Measurements from ENCODE around the gene C2orf72.
"Not testable (repeated sequence)": the region's sequence is repeated elsewhere in the genome, so short reads cannot be mapped to it uniquely, and the experiment has no call there.

C2orf72 gene

DNA sequence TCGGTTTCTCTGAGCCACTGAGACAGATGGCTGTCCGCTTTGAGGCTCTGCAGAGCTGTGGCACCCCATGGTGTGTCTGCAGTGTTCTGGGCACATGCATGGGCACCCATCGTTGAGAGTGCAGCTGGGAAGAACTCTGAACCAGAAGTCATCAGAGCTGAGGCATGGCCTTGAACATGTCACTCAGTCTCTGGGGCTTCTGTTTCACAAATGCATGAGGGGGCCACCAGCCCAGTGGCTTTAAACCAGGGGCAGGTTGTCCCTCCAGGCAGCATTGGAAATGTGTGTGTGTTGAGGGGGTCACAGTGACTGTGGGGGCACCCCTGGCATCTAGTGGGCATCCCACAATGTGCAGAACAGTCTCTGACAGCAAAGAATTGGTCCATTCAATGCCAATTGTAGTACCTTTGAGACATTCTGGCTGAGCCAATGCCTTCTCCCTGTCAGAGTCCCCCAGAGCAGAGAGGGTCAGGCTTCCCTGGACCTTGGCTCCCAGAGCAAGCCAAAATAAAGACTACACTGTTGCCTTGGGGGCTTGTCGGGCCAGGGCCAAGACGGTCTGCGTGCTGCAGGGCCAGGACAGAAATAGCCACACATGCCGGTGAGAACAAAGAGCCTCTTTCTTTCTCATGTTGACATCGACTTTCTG, 10.1 kb downstream of the C2orf72 start:
- no peak for DNase-seq

DNA sequence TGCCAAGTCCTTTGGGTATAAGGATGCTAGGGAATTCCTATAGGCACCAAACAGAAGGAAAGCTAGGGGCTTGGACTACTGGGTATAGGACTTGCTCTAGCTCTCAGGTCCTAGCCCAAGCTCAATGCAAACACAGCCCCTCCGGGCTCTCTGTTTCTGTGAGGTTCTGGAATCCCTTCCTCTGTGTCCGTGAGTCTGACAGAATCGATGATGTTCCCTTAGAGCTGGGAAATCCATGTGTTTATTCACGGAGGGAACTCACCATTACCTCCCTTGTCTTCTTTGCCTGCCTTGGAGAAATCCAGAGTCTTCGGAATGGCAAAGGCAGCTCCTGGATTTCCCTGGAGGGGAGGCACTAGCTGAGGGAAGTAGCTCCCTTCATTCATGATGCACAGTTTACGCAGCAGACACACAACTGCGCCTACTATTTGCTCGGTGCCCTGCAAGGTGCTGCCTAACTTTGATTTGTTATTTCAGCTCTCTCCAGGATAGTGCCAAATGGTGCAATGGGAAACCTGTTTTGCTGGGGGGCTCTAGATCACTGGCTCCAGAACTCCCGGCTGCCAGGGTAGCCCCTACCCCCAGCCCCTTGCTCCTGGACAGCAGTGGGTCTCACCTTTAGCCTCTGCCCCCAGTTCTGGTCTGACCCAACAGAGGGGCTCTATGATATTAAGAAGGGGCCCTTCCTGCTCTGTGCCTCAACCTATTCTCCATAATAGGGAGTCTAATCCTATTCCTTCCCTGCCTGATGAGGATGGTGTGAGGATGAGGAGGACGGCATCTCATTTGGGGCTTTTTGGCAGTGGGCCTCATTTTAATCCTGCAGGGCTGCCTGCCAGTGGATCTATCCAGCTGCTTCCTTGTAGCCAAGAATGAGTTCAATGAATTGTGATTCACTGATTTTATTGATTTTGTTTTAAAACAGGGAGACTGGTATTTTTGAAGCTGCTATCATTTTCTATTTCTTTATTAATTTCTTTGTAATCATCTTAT, 10.9 kb downstream of the C2orf72 start:
- no peak for DNase-seq

DNA sequence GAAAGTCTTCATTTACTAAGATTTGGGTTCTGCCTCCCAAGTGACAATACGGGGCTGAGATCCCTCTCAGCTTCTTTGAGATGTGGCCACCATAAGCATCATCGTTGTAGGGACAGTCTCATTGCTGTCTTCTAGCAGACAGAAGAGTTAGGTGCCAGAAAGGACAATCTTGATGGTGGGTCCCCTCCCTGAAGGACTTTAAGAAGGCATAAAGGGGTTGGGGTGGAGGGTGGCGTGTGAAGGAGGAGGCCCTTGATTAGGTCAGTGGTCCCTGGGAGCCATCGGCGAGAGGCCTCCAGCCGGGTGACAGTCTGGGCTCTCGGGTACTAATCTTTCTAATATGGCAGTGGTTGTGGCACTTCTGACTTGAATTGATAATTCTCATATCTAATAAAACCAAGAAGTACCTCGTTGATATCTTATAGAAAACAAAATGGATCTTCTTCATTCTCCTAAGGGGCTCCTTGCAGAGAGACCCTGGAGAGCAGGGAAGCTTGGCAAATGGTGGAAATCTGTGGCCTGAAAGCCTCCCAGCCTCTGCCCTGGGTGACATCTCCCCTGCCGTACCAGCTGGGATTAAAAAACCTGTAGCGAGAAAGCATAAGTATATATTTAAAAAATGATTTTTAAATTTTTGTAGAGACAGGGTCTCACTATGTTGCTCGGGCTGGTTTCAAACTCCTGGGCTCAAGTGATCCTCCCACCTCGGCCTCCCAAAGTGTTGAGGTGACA, 12.1 kb downstream of the C2orf72 start:
- no peak for DNase-seq

DNA sequence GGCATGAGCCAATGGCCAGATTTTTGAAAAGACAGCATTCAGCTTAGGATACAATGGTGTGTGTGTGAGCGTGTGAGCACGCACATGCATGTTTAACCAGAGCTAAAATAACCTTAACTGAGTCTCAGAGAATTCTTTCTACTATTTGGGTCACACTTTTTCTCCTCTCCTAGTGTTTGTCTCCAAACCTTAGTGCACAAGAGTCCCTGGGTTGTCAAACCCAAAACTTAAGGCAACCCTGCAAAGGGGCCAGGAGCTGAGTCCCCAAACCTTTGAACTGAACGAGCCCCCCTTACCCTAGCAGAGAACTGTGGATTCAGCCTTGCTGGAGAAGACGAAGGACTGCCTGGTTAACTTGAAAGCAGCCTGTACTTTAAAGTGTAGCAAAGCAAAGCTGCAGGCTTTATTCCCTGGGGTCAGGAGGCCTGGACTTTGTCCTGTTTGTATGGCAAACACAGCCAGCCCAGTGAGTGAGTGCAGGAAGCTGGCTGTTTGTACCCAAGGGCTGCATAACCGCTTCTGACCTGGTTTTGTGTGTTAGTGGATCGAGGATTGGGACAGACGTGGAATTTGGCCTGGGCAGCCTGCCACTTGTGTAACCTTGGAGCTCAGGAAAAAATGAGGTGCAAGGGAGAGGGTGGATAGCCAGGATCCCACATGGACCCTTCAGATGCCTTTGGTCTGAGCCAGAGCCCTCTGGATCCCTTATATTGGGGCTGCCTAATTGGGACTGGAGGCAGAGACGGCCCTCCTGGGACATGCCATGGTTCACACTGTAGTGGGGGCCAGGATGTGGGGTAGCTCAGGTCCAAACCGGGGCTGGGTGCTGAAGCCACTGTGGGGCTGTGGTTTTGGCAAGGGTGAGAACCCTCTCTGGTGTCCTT, 12.9 kb downstream of the C2orf72 start:
- DNase-seq: no peak

DNA sequence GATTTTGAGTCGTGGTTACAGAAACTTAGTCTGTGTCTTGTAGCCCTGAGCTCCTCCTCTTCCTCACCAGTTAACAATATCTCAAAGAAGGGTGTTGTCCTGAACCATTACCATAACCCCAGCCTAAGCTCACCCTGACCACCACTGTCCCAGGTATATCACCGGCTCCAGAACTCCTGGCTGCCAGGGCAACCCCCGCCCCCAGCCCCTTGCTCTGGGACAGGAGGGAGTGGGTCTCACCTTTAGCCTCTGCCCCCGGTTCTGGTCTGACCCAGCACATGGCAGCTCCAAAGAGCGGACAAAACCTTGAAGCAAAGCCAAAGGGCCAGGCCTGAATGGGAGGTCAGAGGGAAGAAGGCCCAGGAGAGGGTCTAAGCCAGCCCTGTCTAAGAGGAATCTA, 13.8 kb downstream of the C2orf72 start:
- DNase-seq: no peak

DNA sequence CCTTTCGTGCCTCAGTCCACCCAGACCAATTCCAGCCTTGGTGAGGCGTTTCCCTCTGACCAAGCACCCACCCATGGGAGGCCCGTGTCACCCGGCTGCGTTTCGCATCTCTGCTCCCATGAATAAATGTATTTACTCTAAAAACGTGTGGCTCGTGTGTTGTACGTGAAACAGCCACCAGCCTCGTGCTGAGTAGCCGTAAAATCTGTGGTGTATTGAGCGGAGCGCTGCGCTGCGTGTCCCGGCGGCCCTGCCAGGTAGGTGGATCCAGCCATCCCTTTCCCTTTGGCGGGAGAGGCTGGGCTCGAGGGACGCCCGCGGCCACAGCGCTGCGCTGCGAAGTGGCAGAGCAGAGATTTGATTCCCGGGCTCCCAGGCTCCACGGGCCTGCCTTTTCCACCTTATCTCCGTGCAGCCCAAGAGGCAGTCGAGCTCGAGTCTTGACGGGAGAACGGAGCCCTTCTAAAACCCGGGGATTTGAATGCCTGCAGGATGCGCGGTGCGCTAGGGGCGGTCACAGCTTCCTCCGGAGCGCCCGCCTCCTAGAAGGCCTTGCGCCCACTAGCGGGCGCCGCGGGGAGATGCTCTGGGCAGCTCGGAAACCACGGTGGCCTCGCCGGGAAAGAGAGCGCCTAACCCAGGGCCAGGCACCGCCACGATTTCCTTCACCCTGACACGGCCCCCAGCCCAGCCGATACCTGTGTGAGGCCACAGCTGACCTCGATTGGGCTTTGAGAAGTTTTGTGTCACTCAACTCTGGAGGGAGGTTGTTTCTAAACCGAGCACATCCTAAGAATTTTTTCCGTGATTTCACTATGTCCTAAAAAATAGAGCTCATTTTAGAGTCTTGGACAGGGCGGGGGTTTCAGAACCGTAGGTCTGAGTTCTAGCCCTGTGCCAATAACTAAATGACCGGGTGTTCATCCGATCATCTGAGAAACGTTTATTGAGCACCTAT, 15.4 kb downstream of the C2orf72 start:
- peak; percentile 78 for DNase-seq

DNA sequence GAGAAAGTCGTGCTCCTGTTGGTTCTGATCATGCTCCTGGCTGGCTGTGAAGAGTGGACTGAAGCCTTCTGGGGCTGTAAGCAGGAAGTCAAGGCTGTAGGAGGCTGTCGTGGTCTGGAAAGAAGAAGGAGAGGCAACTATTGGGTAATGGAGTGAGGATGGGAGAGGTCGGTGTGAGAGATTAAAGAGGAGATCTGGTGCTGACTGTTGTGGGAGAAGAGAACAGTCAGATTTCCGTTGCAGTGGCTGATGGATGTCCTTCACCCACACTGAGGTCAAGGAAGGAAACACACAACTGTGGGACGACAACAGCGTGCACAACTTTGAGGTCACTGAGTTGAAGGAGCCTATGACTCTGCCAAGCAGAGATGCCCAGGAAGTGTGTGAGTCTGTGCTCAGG, 16.5 kb downstream of the C2orf72 start:
- no peak for DNase-seq

DNA sequence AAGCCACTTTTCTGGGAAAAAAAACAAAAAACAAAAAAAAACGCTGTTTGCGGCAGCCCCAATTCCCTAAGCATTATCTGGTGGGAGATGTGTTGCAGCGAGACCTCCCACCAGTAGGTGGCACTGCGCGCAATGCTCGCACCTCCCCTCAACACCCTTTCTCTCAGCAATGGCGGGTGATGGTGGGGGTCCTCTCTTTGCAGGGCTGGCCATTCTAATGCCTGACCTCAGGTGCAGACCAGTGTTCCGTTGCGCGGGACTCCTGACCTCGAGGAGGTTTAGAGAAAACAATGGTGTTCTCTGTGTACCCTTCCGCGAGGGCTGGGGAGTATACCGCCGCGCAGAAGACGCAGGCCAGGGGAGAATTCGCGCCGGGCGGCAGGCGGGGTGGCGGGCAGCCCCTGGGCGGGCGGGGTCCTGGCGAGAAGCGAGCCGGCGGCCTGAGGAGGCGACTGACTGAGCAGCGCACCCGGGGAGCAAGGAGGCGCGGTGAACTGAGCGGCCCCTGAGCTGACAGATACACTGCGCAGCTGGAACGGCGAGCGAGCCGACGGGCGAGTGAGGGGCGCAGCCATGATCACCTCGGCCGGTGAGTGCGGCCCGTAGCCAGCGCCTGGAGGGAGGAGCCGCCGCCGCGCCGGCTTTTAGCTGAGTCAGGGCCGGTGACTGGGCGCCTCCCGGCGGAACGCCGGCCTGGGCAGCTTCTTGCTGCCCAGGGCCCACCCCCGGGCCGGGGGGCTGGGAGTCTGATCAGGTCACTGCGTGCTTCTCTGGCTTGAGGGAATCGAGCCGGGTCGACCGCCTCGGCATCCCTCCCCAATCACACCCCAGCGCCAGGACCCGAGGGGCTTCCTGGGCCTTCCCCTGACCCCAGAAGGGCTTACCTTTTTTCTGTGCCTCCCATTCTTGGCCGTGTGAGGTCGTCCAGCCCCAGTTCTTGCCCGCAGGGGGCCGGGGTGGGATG, 19.4 kb downstream of the C2orf72 start, which contains the start of gene PSMD1:
PSMD1 (plus strand) TSS at position 415 of the 964 bp plus-strand sequence; CDS start at position 574, 159 bp downstream.
- peak; percentile 91 for DNase-seq

DNA sequence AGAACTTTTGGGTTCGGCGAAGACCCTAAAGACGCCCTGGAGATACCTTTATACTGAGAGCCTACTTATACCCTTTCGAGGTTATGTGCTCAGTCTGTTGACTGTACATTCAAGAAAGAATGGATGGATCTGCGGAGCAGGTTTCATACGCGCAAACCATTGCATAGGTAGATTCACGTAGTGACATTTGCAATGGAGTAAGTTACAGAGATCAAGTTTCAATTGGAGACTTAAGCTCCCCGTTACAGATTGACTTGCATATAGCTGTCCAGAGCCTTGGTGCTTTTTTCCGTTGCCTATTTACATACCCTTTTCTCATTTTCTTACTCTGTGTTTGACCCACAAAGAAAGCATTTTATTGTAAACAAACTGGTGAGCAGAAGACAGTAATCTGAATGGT, 20.3 kb downstream of the C2orf72 start:
- no peak for DNase-seq

DNA sequence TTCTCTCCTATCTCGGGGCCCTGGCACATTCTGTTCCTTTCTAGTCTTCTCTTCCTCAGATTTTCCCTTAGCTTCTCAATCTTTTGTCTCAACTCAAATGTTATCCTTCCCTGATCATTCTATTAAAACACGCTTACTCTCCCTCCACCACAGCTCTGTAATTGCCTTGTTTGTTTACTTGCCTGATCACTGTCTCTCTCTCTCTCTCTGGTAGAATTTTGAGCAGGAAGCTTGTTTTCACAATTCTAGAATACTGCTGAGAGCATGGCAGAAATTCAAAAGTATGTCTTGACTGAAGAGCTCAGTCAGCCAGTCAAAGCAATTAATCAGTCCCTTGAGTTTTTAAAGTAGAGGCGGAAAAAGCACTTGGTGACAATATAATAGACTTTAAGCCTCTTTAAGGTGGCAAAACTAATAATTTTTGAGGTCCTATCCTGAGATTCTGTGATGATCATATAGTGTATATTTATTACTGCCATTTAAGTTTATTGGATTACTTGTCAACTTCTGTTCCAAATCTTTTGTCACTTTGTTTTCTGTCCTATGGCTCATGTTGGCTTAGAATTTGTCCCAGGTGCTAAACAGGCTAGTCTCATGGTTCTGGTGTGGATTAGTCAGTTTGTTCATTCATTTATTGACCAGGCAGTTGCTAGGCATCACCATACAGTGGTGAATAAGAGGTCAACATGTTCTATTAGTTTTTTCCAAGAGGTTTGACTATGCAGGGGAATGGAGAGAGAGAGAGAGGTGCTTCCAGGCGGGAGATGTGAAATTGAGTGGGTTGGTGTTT, 21.6 kb downstream of the C2orf72 start:
- DNase-seq: no peak

DNA sequence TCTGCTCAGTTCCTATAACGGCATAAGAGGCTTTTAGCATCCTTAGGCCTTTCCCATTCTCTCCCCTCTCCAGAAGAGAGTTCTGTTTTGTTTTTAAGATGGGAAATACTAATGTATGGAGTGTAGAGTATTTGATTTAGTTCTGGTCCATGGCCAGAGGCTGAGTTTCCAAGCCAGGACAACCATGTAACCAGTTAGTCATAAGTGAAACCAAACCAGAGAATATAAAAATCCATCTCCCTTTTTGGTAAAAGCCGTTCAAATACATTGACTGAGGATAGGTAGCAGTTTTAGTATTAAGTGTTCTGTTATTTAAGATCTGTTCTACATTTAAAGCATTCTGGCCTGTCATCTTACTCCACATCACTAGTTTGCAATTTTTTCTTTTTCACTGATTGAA, 22.4 kb downstream of the C2orf72 start:
- no peak for DNase-seq

DNA sequence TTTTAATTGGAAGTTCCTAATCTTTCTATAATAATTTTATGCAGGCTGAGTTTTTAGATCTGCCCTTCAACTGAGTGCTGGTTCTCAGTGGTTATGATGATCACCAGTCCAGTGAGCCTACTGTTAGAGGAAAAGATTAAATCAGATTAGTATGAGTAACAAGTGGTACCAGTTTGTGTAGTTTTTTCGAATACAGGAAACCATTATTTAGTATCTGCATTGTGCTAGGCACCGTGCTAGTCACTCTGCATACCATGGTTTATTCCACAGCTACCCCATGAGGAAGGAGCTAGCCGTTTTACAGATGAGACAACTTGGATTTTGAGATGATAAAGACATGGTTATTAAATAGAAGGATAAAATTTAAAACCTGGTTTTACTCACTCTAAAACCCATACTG, 25.5 kb downstream of the C2orf72 start:
- no peak for DNase-seq

DNA sequence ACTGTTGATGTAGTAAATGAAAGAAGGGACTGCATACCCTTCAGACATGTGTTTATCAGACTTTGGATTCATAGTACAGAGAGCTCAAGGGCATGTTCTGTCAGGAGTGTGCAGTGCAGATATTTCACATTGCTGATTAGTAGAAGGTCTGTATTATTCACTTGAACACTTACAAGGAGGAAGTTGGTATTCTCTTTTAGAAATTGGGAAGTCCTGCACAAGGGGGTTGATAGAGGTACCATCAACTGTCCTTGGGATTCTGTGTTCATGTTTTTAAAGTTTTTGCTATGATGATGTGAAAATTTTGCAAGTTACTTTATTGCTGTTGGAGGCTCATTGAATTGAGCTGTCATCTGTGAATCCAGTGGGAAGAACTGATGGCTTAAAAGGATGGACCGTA, 26.0 kb downstream of the C2orf72 start:
- no peak for DNase-seq

DNA sequence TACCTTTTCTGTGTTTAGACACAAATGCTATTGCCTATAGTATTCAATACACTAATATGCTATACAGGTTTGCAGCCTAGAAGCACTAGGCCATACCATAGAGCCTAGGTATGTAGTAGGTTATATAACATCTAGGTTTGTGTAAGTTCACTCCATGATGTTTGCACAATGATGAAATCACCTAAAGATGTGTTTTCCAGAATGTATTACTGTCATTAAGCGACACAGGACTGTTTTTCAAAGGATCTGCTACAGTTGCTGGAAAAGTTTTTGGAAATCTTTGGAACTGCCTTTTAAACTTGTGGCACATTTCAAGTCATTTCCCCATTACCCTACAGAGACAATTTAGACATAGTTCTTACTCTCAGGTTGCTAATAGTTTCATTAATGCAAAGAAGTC, 28.6 kb downstream of the C2orf72 start:
- DNase-seq: no peak

DNA sequence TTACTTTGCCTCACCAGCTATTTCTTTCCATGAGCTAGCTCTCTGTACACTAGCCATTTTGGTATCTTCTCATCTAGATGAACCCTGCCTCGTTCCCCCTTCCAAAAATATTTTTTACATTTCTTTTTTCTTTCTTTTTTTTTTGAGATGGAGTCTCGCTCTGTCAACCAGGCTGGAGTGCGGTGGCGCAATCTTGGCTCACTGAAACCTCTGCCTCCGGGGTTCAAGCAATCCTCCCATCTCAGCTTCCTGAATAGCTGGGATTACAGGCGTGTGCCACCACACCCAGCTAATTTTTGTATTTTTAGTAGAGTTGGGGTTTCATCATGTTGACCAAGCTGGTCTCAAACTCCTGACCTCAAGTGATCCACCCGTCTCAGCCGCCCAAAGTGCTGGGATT, 30.2 kb downstream of the C2orf72 start:
- DNase-seq: not testable (repeated sequence)

DNA sequence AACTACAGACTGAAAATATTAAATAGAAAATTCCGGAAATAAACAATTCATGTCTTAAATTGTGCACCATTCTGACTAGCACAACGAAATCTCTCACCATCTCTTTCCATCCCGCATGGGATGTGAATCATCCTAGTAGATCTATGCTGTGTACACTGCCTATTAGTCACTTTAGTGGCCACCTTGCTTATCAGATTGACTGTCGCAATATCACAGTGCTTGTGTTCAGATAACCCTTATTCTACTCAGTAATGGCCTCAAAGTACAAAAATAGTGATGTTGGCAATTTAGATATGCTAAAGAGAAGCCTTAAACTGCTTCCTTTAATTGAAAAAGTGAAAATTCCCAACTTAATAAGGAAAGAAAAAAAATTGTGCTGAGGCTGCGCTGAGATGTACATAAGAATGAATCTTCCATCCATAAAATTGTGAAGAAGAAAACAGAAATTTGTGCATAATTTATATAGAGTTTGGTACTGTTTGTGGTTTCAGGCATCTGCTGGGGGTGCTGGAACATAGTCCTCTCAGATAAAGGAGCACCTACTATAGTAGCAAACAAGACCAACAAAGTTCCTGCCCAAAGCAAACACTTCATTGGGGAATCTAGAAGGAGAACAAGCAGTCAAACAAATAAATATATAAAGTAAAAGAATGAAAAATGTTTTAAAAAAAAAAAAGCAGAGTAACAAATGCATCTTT, 31.4 kb downstream of the C2orf72 start:
- DNase-seq: no peak

DNA sequence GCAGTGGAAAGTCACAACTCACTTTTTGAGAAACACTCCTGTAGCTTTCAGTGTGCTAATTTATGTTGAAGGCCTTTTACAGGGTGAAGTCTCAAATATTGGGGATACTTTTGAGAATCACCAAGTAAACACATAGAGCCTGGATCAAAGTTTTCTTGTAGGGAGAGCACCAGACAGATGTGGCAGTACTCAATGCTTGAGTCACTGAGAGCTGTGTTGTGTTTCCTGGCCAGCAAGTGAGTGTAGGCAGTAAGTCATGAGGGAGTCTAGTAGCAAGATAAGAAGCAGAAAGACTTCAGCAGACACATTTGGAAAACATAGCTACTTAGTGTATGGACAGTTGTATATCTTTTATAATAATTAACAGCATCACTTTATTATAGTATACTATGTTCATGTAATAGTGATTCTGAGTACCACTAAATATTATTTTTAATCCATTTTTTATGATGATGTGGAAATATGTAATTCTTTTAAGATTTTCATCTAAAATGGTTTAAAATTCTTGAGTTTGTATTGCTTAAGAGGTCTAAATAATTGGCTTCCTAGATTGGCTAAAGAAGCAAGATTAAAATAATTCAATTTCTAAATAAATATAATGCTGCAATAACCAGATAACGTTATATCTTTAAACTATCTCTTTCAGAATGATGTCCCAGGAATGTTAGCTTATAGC, 32.2 kb downstream of the C2orf72 start:
- DNase-seq: no peak

DNA sequence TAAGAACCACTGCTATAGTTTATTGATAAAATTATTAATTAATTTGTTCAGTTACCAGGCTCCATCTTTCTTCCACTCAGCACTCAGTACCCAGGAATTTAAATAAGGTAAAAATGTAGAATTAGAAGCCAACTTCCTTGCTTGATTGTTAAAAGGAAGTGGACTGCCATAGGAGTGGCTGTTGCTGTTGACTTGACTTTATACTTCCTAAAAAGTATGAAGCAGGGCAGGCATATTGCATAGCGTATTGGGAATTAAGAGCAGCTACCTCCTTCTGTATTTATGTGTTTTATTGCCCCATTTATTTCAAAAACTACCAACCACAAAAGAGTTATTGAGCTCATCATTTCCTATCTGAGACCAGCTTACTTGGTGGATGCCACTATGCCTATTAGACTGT, 47.2 kb downstream of the C2orf72 start:
- DNase-seq: no peak

All from CD4-positive, alpha-beta T cell treated with Interferon gamma for 1 hour (primary cell).